IMR-90 (cell line): ENCODE data around the gene FBLN1. TPM values are rescaled to one million over a fixed set of nuclear protein-coding genes. Genes with fewer than 3 reads are reported as not detected.

Source experiments
- ATAC-seq: fragments of 200-7000 bp; cut with Tn5 transposase; 2 replicates; pipeline ENCODE4 v1.9.1; 2020; ENCODE audit warnings: low read depth, mild to moderate bottlenecking, moderate library complexity
- BruUV-seq: library from RNA; stranded (reverse); fragments of 400-500 nt; replicated peaks from 2 replicates; lab custom pipeline; 2021; lab: Mats Ljungman, UMichigan
- CTCF ChIA-PET: fragments of 300-600 bp; formaldehyde crosslinking; extraction: SDS; loops from one replicate; lab custom pipeline; 2021; ENCODE audit warnings: antibody characterized with exemption; lab: Yijun Ruan, JAX
- POLR2A ChIA-PET: fragments of 300-600 bp; sonication (Branson Sonifier 250); formaldehyde crosslinking; loops from one replicate; lab custom pipeline; 2022; ENCODE audit warnings: antibody characterized with exemption; ENCODE audit not compliant: unreplicated experiment; lab: Charles Lee
- DNase-seq: peaks from one replicate; pipeline ENCODE4 v3.0.0; 2013
- H2AFZ ChIP-seq: replicated peaks from 2 replicates; pipeline ENCODE3; 2013; ENCODE audit warnings: low read length, mild to moderate bottlenecking; ENCODE audit not compliant: poor library complexity
- H2AK5ac ChIP-seq: 2 replicates; pipeline ENCODE4 v1.6.1; 2013; ENCODE audit warnings: low read depth, low read length, inconsistent platforms
- H2AK9ac ChIP-seq: replicated peaks from 2 replicates; pipeline ENCODE3; 2013; ENCODE audit warnings: mild to moderate bottlenecking, low read depth, low read length, moderate library complexity; ENCODE audit not compliant: poor library complexity
- H2BK120ac ChIP-seq: 2 replicates; pipeline ENCODE4 v1.6.1; 2013; ENCODE audit warnings: low read depth, low read length, inconsistent platforms
- H2BK15ac ChIP-seq: 3 replicates; pipeline ENCODE4 v1.6.1; 2013; ENCODE audit warnings: low read depth, low read length, inconsistent platforms
- H2BK20ac ChIP-seq: 2 replicates; pipeline ENCODE4 v1.6.1; 2013; ENCODE audit warnings: low read depth, mild to moderate bottlenecking, inconsistent platforms, low read length, moderate library complexity
- H2BK5ac ChIP-seq: 2 replicates; pipeline ENCODE4 v1.6.1; 2013; ENCODE audit warnings: mild to moderate bottlenecking, low read depth, low read length, inconsistent platforms; ENCODE audit not compliant: poor library complexity, severe bottlenecking
- H3K14ac ChIP-seq: replicated peaks from 2 replicates; pipeline ENCODE4 v1.6.1; 2013; ENCODE audit warnings: low read depth, low read length, inconsistent platforms
- H3K18ac ChIP-seq: 2 replicates; pipeline ENCODE4 v1.6.1; 2013; ENCODE audit warnings: low read depth, low read length, control low read depth
- H3K23ac ChIP-seq: 2 replicates; pipeline ENCODE4 v1.6.1; 2013; ENCODE audit warnings: low read depth, low read length, inconsistent platforms
- H3K27ac ChIP-seq: 2 replicates; pipeline ENCODE4 v1.5.1; 2013; ENCODE audit warnings: mild to moderate bottlenecking, control low read depth, low read length; ENCODE audit not compliant: insufficient read depth
- H3K27me3 ChIP-seq: 2 replicates; pipeline ENCODE4 v1.6.1; 2013; ENCODE audit warnings: low read length; ENCODE audit not compliant: control insufficient read depth, insufficient read depth
- H3K36me3 ChIP-seq: 2 replicates; pipeline ENCODE4 v1.6.1; 2013; ENCODE audit warnings: low read length, mixed read lengths; ENCODE audit not compliant: control insufficient read depth, insufficient read depth
- H3K4ac ChIP-seq: 2 replicates; pipeline ENCODE4 v1.6.1; 2013; ENCODE audit warnings: low read depth, low read length, inconsistent platforms
- H3K4me1 ChIP-seq: 2 replicates; pipeline ENCODE4 v1.6.1; 2013; ENCODE audit warnings: low read length, mixed read lengths; ENCODE audit not compliant: control insufficient read depth, insufficient read depth
- H3K4me2 ChIP-seq: 2 replicates; pipeline ENCODE4 v1.6.1; 2013; ENCODE audit warnings: low read depth, mild to moderate bottlenecking, control low read depth, low read length, moderate library complexity
- H3K4me3 ChIP-seq: 2 replicates; pipeline ENCODE4 v1.5.1; 2013; ENCODE audit warnings: low read depth, mild to moderate bottlenecking, control low read depth, low read length, moderate library complexity; ENCODE audit not compliant: insufficient read depth
- H3K56ac ChIP-seq: 2 replicates; pipeline ENCODE4 v1.6.1; 2013; ENCODE audit warnings: low read length, inconsistent platforms; ENCODE audit not compliant: insufficient read depth; ENCODE audit errors: extremely low read depth
- H3K79me1 ChIP-seq, 2 experiments: 2 replicates each; pipeline ENCODE4 v1.6.1; 2013; ENCODE audit warnings: low read length in 2 of 2, inconsistent platforms in 1 of 2, low read depth in 1 of 2
- H3K9ac ChIP-seq: 2 replicates; pipeline ENCODE4 v1.6.1; 2013; ENCODE audit warnings: low read depth, low read length, control low read depth
- H3K9me1 ChIP-seq: 2 replicates; pipeline ENCODE4 v1.6.1; 2013; ENCODE audit warnings: low read length, inconsistent platforms; ENCODE audit not compliant: insufficient read depth
- H3K9me3 ChIP-seq: 2 replicates; pipeline ENCODE4 v1.6.1; 2013; ENCODE audit warnings: low read length; ENCODE audit not compliant: control insufficient read depth, insufficient read depth
- H4K20me1 ChIP-seq: 2 replicates; pipeline ENCODE4 v1.6.1; 2013; ENCODE audit warnings: low read length, inconsistent platforms; ENCODE audit not compliant: insufficient read depth
- H4K5ac ChIP-seq: 2 replicates; pipeline ENCODE4 v1.6.1; 2013; ENCODE audit warnings: mild to moderate bottlenecking, low read depth, low read length, control low read depth
- H4K8ac ChIP-seq, 2 experiments: 2 replicates each; pipeline ENCODE4 v1.6.1; 2013; ENCODE audit warnings: low read depth in 2 of 2, low read length in 2 of 2, control low read depth in 1 of 2, inconsistent platforms in 1 of 2
- H4K91ac ChIP-seq: 2 replicates; pipeline ENCODE4 v1.6.1; 2013; ENCODE audit warnings: low read depth, low read length, inconsistent platforms; ENCODE audit not compliant: insufficient read depth
- CHD1 ChIP-seq: IDR thresholded peaks from 2 replicates; pipeline ENCODE4 v1.6.1; 2012; ENCODE audit warnings: low read depth, low read length, improper control_type of control experiment
- FOS ChIP-seq: fragments of 150-350 bp; IDR thresholded peaks from 2 replicates; pipeline ENCODE4 v1.6.1; 2016; ENCODE audit warnings: low read depth, low read length
- MAFK ChIP-seq: IDR thresholded peaks from 2 replicates; pipeline ENCODE4 v1.6.1; 2012; ENCODE audit warnings: low read depth, low read length, improper control_type of control experiment
- MAZ ChIP-seq: IDR thresholded peaks from 2 replicates; pipeline ENCODE4 v1.6.1; 2012; ENCODE audit warnings: low read depth, mild to moderate bottlenecking, low read length, improper control_type of control experiment, moderate library complexity, borderline replicate concordance
- MXI1 ChIP-seq: IDR thresholded peaks from 2 replicates; pipeline ENCODE4 v1.6.1; 2012; ENCODE audit warnings: low read depth, mild to moderate bottlenecking, low read length, moderate library complexity, borderline replicate concordance
- POLR2A ChIP-seq: IDR thresholded peaks from 2 replicates; pipeline ENCODE4 v1.6.1; 2012; ENCODE audit warnings: mild to moderate bottlenecking, low read depth, low read length
- SMC3 ChIP-seq: fragments of 150-350 bp; IDR thresholded peaks from 2 replicates; pipeline ENCODE4 v1.6.1; 2016; ENCODE audit warnings: low read depth, mild to moderate bottlenecking, antibody characterized with exemption, low read length, moderate library complexity
- WGBS, 2 experiments: methylation state at CpG; one replicate each; pipeline versions ENCODE4 v1.1.5 to v1.1.7; 2013; ENCODE audit warnings: missing lambda C conversion rate in 2 of 2; ENCODE audit not compliant: insufficient read length in 1 of 2; ENCODE audit errors: extremely low coverage in 2 of 2; 5-methylcytosine and 5-hydroxymethylcytosine counted together
- dilution Hi-C: fragments of 300-500 bp; cut with HindIII; formaldehyde crosslinking; loops from one replicate; pipeline ENCODE4 v1.14.3; 2018; ENCODE audit warnings: low sequenced_read_pairs; ENCODE audit not compliant: unreplicated experiment
- in situ Hi-C: fragments of 300-500 bp; cut with MboI; formaldehyde crosslinking; loops from 3 replicates; pipeline ENCODE4 v1.14.3; 2019; ENCODE audit warnings: low sequenced_read_pairs, inconsistent platforms, mixed read lengths
- intact Hi-C: fragments of 100-400 bp; cut with micrococcal nuclease; formaldehyde crosslinking; loops from 2 replicates; pipeline ENCODE4 v1.10.0; 2022
- polyA plus RNA-seq, 3 experiments: library from polyadenylated mRNA; depleted of rRNA; stranded (reverse); fragments of >200 nt; gene quantifications; 2 replicates each; pipeline ENCODE4 v1.2.3, GENCODE V29; 2012; ENCODE audit warnings: low replicate concordance in 1 of 3
- total RNA-seq: library from RNA; depleted of rRNA; stranded (reverse); fragments of >200 nt; gene quantifications from 2 replicates; pipeline ENCODE4 v1.2.3, GENCODE V29; 2012
- TF ChIP-seq, protein P1 (sequence below): conservative IDR thresholded peaks from 2 replicates; pipeline ENCODE4 v1.5.1; 2012; ENCODE audit warnings: mild to moderate bottlenecking, low read depth, low read length, improper control_type of control experiment

Gene FBLN1
- total and polyA plus RNA-seq, 2 of the 4 experiments (the other 2 are of a cell fraction), result 11.3 to 87.9 TPM

DNA sequence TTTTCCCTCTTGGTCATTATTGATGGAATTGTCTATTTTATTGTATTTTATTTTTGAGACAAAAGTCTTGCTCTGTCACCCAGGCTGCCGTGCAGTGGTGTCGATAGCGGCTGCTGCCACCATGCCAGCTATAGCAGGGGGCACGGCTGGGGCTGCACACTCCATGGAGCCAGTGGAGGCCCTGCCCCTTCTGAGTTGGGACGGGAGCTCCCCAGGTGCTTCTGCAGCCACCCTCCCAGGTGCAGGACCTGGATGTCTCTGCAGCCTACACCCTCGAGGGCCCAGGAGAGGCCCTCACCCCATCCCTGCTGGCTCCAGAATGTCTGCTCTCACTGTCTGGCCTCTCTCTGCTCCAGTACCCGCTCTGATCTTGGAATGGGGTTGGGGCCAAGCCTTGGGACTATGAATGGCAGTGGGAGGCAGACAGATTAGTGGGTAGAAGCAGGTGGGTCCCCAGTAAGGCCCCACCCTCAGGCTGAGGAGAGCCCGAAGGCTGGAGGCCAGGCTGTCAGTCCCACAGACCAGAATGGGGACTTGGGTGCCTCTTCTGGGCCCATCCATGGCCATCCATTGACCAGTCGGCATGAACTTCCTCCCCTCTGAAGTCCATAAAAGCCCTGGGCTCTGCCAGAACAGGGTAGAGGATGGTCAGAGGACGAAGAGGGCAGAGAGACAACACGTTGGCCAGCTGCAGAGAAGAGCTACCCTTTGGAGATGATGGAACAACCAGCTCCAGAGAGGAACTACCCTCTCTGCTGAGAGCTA lies 119.3 kb downstream of the FBLN1 start:
- no peak for TF ChIP-seq SMC3
- no peak for TF ChIP-seq FOS
- TF ChIP-seq MAFK, result no peak
- no peak for TF ChIP-seq MAZ
- TF ChIP-seq, protein P1, sequence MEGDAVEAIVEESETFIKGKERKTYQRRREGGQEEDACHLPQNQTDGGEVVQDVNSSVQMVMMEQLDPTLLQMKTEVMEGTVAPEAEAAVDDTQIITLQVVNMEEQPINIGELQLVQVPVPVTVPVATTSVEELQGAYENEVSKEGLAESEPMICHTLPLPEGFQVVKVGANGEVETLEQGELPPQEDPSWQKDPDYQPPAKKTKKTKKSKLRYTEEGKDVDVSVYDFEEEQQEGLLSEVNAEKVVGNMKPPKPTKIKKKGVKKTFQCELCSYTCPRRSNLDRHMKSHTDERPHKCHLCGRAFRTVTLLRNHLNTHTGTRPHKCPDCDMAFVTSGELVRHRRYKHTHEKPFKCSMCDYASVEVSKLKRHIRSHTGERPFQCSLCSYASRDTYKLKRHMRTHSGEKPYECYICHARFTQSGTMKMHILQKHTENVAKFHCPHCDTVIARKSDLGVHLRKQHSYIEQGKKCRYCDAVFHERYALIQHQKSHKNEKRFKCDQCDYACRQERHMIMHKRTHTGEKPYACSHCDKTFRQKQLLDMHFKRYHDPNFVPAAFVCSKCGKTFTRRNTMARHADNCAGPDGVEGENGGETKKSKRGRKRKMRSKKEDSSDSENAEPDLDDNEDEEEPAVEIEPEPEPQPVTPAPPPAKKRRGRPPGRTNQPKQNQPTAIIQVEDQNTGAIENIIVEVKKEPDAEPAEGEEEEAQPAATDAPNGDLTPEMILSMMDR, result no peak
- TF ChIP-seq POLR2A, result no peak
- TF ChIP-seq CHD1, result no peak
- no peak for TF ChIP-seq MXI1
- Histone ChIP-seq H3K4me2 (no peak overlapping the region), H3K56ac (no peak overlapping the region), H2BK5ac (no peak overlapping the region), H4K5ac (no peak overlapping the region), H2BK120ac (no peak overlapping the region), H3K36me3 (no peaks in the 10 kb centered on the region), H3K79me1 (no peaks in the 10 kb centered on the region), H4K20me1 (no peaks in the 10 kb centered on the region), H3K4ac (no peak overlapping the region), H3K4me3 (no peak overlapping the region), H4K8ac (no peak overlapping the region), H3K4me1 (no peaks in the 10 kb centered on the region), H3K9me3 (no peaks in the 10 kb centered on the region), H4K91ac (no peak overlapping the region), H2AK5ac (no peak overlapping the region), H2BK15ac (no peak overlapping the region), H3K27me3 (peaks cover 9% of the 10 kb centered on the region), H3K23ac (no peak overlapping the region), H3K18ac (no peak overlapping the region), H2AFZ (no peak overlapping the region), H3K14ac (no peak overlapping the region), H3K9ac (no peak overlapping the region), H3K9me1 (no peaks in the 10 kb centered on the region), H2AK9ac (no peak overlapping the region), H3K27ac (no peak overlapping the region), H2BK20ac (no peak overlapping the region)
- in situ Hi-C loops (no loop called here), dilution Hi-C loops (no loop called here), intact Hi-C loops (no loop called here)
- DNase-seq (no peak), ATAC-seq (no peak)
- CTCF ChIA-PET, result no interaction called here
- no TSS peak for BruUV-seq
- WGBS, 2 experiments, result 89% methylated on average over 4 of the region's 11 CpGs; no CpG with 5 or more reads in 1 of the 2 experiments
- POLR2A ChIA-PET, result no interaction called here
